EL (cell line): ENCODE data around the gene EPC1.
"Not testable (repeated sequence)": the region's sequence is repeated elsewhere in the genome, so short reads cannot be mapped to it uniquely, and the experiment has no call there.

Experiments
- DNase-seq: peaks from one replicate; pipeline ENCODE4 v3.0.0-alpha.2; 2016

EPC1 gene

GRCh38 chr10:32346551-32347362 lies at the start of gene EPC1:
TSS of gene EPC1 (minus strand) at chr10:32347158. CDS start at chr10:32346915, 243 bp downstream.
- DNase-seq, result peak; percentile 86

GRCh38 chr10:32393911-32394310 lies 47.0 kb upstream of the EPC1 start:
- DNase-seq, result no peak

GRCh38 chr10:32392284-32392683 lies 45.3 kb upstream of the EPC1 start:
- not testable (repeated sequence) for DNase-seq

- no peak for DNase-seq
Measured at GRCh38 chr10:32390193-32390592, 43.2 kb upstream of the EPC1 start.

- no peak for DNase-seq
Measured at GRCh38 chr10:32388258-32389027, 41.5 kb upstream of the EPC1 start.

- no peak for DNase-seq
Measured at GRCh38 chr10:32386623-32387260, 39.8 kb upstream of the EPC1 start.

GRCh38 chr10:32384171-32384570 lies 37.2 kb upstream of the EPC1 start:
- DNase-seq, result no peak

- DNase-seq, result no peak
Measured at GRCh38 chr10:32381165-32381564, 34.2 kb upstream of the EPC1 start.

- DNase-seq, result no peak
Measured at GRCh38 chr10:32379950-32380551, 33.1 kb upstream of the EPC1 start.

GRCh38 chr10:32379318-32379949 lies 32.5 kb upstream of the EPC1 start:
- DNase-seq, result peak; percentile 56

GRCh38 chr10:32378363-32379317 lies 31.7 kb upstream of the EPC1 start:
- peak; percentile 90 for DNase-seq

- DNase-seq, result peak; percentile 53
Measured at GRCh38 chr10:32377458-32378259, 30.7 kb upstream of the EPC1 start.

- DNase-seq, result no peak
Measured at GRCh38 chr10:32376771-32377170, 29.8 kb upstream of the EPC1 start.

- DNase-seq, result no peak
Measured at GRCh38 chr10:32376097-32376496, 29.1 kb upstream of the EPC1 start.

GRCh38 chr10:32375631-32376030 lies 28.7 kb upstream of the EPC1 start:
- DNase-seq, result no peak

GRCh38 chr10:32374605-32375004 lies 27.6 kb upstream of the EPC1 start:
- no peak for DNase-seq

- no peak for DNase-seq
Measured at GRCh38 chr10:32373496-32373895, 26.5 kb upstream of the EPC1 start.

GRCh38 chr10:32373031-32373430 lies 26.1 kb upstream of the EPC1 start:
- DNase-seq, result no peak

GRCh38 chr10:32372000-32372875 lies 25.3 kb upstream of the EPC1 start:
- DNase-seq, result peak; percentile 23

- no peak for DNase-seq
Measured at GRCh38 chr10:32371101-32371500, 24.1 kb upstream of the EPC1 start.
